SK-N-SH (cell line): ENCODE data around the gene PRKD2. TPM values are rescaled to one million over a fixed set of nuclear protein-coding genes. Genes with fewer than 3 reads are reported as not detected.

Experiments
- CTCF ChIA-PET: fragments of 300-600, 350-600 bp; formaldehyde crosslinking; extraction: SDS; loops from one replicate; lab custom pipeline; 2021; lab: Yijun Ruan, JAX
- POLR2A ChIA-PET: fragments of 350-600 bp; sonication (Branson Sonifier 250); formaldehyde crosslinking; extraction: SDS; loops from one replicate; lab custom pipeline; 2020; ENCODE audit warnings: antibody characterized with exemption, inconsistent platforms; lab: Yijun Ruan, JAX
- DNase-seq: peaks from one replicate; pipeline ENCODE4 v3.0.0; 2012
- H2AFZ ChIP-seq: fragments of 200-600 bp; sonication (generic); 2 replicates; pipeline ENCODE4 v1.8.1; 2016; ENCODE audit warnings: antibody characterized with exemption, mild to moderate bottlenecking, low read depth
- H3F3A ChIP-seq: fragments of 200-600 bp; sonication (generic); replicated peaks from 2 replicates; pipeline ENCODE3; 2016; ENCODE audit warnings: antibody characterized with exemption, mild to moderate bottlenecking; ENCODE audit not compliant: insufficient read depth
- H3K27ac ChIP-seq, 2 experiments: fragments of 200-500 bp in 1 of 2; fragments of 200-600 bp in 1 of 2; sonication (Bioruptor generic) in 1 of 2; sonication (generic), shearing (Covaris generic) in 1 of 2; 2 replicates each; pipeline versions ENCODE4 v1.5.1 to v1.6.1; 2014 to 2016; ENCODE audit warnings: low read depth in 2 of 2, inconsistent platforms in 1 of 2, low read length in 1 of 2, mild to moderate bottlenecking in 1 of 2, mixed read lengths in 1 of 2
- H3K27me3 ChIP-seq: fragments of 200-600 bp; sonication (generic), shearing (Covaris generic); 2 replicates; pipeline ENCODE4 v1.6.1; 2016; ENCODE audit warnings: mixed run types; ENCODE audit not compliant: insufficient read depth
- H3K36me3 ChIP-seq, 2 experiments: fragments of 200-500 bp in 1 of 2; fragments of 200-600 bp in 1 of 2; sonication (Bioruptor generic) in 1 of 2; sonication (generic) in 1 of 2; replicated peaks in 1 of 2; 2 replicates each; pipeline versions ENCODE3 to v1.5.1; 2014 to 2016; ENCODE audit warnings: low read length in 1 of 2, mild to moderate bottlenecking in 1 of 2; ENCODE audit not compliant: insufficient read depth in 2 of 2, control insufficient read depth in 1 of 2
- H3K4me1 ChIP-seq, 2 experiments: fragments of 200-500 bp in 1 of 2; fragments of 200-600 bp in 1 of 2; sonication (Bioruptor generic) in 1 of 2; sonication (generic), shearing (Covaris generic) in 1 of 2; 2 replicates each; pipeline versions ENCODE4 v1.5.1 to v1.6.1; 2014 to 2016; ENCODE audit warnings: low read depth in 1 of 2, low read length in 1 of 2, mixed run types in 1 of 2; ENCODE audit not compliant: insufficient read depth in 2 of 2, control insufficient read depth in 1 of 2
- H3K4me2 ChIP-seq: fragments of 200-600 bp; sonication (generic), shearing (Covaris generic); 2 replicates; pipeline ENCODE4 v1.6.1; 2017; ENCODE audit warnings: mixed run types
- H3K4me3 ChIP-seq, 2 experiments: fragments of 200-500 bp in 1 of 2; fragments of 200-600 bp in 1 of 2; sonication (Bioruptor generic) in 1 of 2; sonication (generic), shearing (Covaris generic) in 1 of 2; 2 replicates each; pipeline versions ENCODE4 v1.5.1 to v1.8.1; 2014 to 2016; ENCODE audit warnings: low read depth in 2 of 2, inconsistent platforms in 1 of 2, low read length in 1 of 2, mild to moderate bottlenecking in 1 of 2, mixed read lengths in 1 of 2, moderate library complexity in 1 of 2
- H3K79me2 ChIP-seq: fragments of 200-600 bp; sonication (generic); 2 replicates; pipeline ENCODE4 v1.8.1; 2017; ENCODE audit warnings: mild to moderate bottlenecking; ENCODE audit not compliant: insufficient read depth
- H3K9ac ChIP-seq: fragments of 200-600 bp; sonication (generic); 2 replicates; pipeline ENCODE4 v1.6.1; 2017; ENCODE audit warnings: mixed run types
- H3K9me2 ChIP-seq: fragments of 200-600 bp; sonication (generic); 2 replicates; pipeline ENCODE4 v1.6.1; 2017; ENCODE audit warnings: mixed run types
- H3K9me3 ChIP-seq: fragments of 200-600 bp; sonication (generic); 2 replicates; pipeline ENCODE4 v1.6.1; 2017; ENCODE audit warnings: mixed run types, mild to moderate bottlenecking, moderate library complexity
- H4K20me1 ChIP-seq: fragments of 200-600 bp; sonication (generic); 2 replicates; pipeline ENCODE4 v1.6.1; 2017; ENCODE audit warnings: mild to moderate bottlenecking, mixed run types; ENCODE audit not compliant: insufficient read depth
- CHD2 ChIP-seq: fragments of 150-350 bp; IDR thresholded peaks from 2 replicates; pipeline ENCODE4 v1.6.1; 2018; ENCODE audit warnings: low read length; ENCODE audit not compliant: partially characterized antibody
- ELF1 ChIP-seq: IDR thresholded peaks from 2 replicates; pipeline ENCODE4 v1.4.0; 2012
- EZH2phosphoT487 ChIP-seq: fragments of 200-600 bp; sonication (generic); IDR thresholded peaks from 2 replicates; pipeline ENCODE4 v1.6.1; 2017; ENCODE audit warnings: low read depth, mixed run types, mild to moderate bottlenecking, antibody characterized with exemption, moderate library complexity, borderline replicate concordance
- FOXJ3 ChIP-seq: sonication (generic); formaldehyde crosslinking; IDR thresholded peaks from 2 replicates; pipeline ENCODE4 v1.5.1; 2020; ENCODE audit warnings: mild to moderate bottlenecking, missing genetic modification reagents
- MXI1 ChIP-seq: IDR thresholded peaks from 2 replicates; pipeline ENCODE4 v1.6.1; 2012; ENCODE audit warnings: mild to moderate bottlenecking, low read depth, low read length, improper control_type of control experiment
- NRF1 ChIP-seq: IDR thresholded peaks from 2 replicates; pipeline ENCODE4 v1.6.1; 2012; ENCODE audit warnings: low read depth, mild to moderate bottlenecking, low read length
- POLR2AphosphoS5 ChIP-seq: IDR thresholded peaks from 2 replicates; pipeline ENCODE4 v1.6.1; 2012; ENCODE audit warnings: low read depth, low read length
- RCOR1 ChIP-seq: fragments of 150-350 bp; IDR thresholded peaks from 2 replicates; pipeline ENCODE4 v1.6.1; 2017; ENCODE audit warnings: antibody characterized with exemption, low read length
- RFX5 ChIP-seq: IDR thresholded peaks from 2 replicates; pipeline ENCODE4 v1.6.1; 2012; ENCODE audit warnings: mild to moderate bottlenecking, improper control_type of control experiment, low read length
- SMC3 ChIP-seq: IDR thresholded peaks from 2 replicates; pipeline ENCODE4 v1.6.1; 2012; ENCODE audit warnings: low read depth, low read length, improper control_type of control experiment
- WGBS: methylation state at CpG from one replicate; pipeline ENCODE4 v1.1.6; 2017; ENCODE audit warnings: low lambda C conversion rate; 5-methylcytosine and 5-hydroxymethylcytosine counted together
- polyA plus RNA-seq, 3 experiments: library from polyadenylated mRNA; depleted of rRNA; stranded (reverse); fragments of >200 nt; gene quantifications; 2 replicates each; pipeline ENCODE4 v1.2.3, GENCODE V29; 2012
- TF ChIP-seq, protein P1 (sequence below): IDR thresholded peaks from 2 replicates; pipeline ENCODE4 v1.4.0; 2012; ENCODE audit warnings: low read depth
- TF ChIP-seq, protein P2 (sequence below): fragments of 150-350 bp; IDR thresholded peaks from 2 replicates; pipeline ENCODE4 v1.6.1; 2016; ENCODE audit warnings: mild to moderate bottlenecking, low read depth, low read length
- TF ChIP-seq, protein P3 (sequence below): IDR thresholded peaks from 2 replicates; pipeline ENCODE4 v1.4.0; 2012; ENCODE audit warnings: low read depth, borderline replicate concordance

The PRKD2 gene
- polyA plus RNA-seq, 1 of the 3 experiments (the other 2 are of a cell fraction), result 21.4 TPM

DNA sequence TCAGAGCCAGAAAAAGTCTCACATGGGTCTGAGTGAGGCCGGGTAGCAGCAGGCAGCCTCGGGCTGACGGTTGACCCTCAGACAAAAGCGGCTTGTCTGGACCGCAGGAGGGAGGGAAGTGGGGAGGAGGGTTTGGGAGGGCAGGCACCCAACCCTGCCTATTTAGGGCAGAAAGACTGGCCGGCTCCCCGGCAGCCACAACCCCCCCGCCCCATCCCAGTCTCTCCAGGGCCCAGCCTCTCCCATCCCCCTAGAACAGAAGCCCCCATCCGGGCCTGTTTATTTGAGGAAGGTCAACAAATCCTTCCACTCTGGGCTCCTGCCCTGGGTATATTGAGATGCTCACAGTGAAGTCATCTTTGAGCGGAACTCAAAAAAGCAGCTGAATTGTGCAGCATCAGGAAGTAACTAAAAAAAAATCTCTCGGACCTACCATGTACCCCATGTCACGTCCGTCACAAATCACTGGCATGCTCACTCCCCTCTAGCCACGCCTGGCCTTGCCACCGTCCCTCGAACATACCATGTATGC is 62.2 kb downstream of the PRKD2 start:
- Histone ChIP-seq H3K4me1 (peaks cover 0 to 8% of the 10 kb centered on the region in 2 experiments; a peak in 1 of 4 replicates), H3K27me3 (no peaks in the 10 kb centered on the region), H3K4me2 (no peak overlapping the region), H3F3A (no peaks in the 10 kb centered on the region), H2AFZ (no peak overlapping the region), H3K36me3 (peaks cover 0 to 6% of the 10 kb centered on the region in 2 experiments), H3K79me2 (no peaks in the 10 kb centered on the region; the same call in 1 of the 2 replicates), H3K9ac (no peak overlapping the region), H3K9me2 (no peaks in the 10 kb centered on the region), H3K9me3 (no peaks in the 10 kb centered on the region), H3K27ac (no peak overlapping the region; a peak in 1 of 4 replicates), H3K4me3 (no peak overlapping the region), H4K20me1 (peaks cover 5% of the 10 kb centered on the region; the same call in 1 of the 2 replicates)
- POLR2A ChIA-PET, result no interaction called here
- 84% methylated on average over 13 of the region's 16 CpGs for WGBS
- CTCF ChIA-PET, result interaction anchor here (1.1 kb wide), 1 partner anchor 626 kb away, joined by 4 read pairs; no protein-coding TSS in a partner anchor
- no peak for DNase-seq
- TF ChIP-seq NRF1, result no peak
- TF ChIP-seq, protein P1, sequence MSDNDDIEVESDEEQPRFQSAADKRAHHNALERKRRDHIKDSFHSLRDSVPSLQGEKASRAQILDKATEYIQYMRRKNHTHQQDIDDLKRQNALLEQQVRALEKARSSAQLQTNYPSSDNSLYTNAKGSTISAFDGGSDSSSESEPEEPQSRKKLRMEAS, result no peak
- TF ChIP-seq CHD2, result no peak
- no peak for TF ChIP-seq EZH2phosphoT487
- TF ChIP-seq RCOR1, result no peak
- no peak for TF ChIP-seq POLR2AphosphoS5
- TF ChIP-seq SMC3, result no peak
- no peak for TF ChIP-seq RFX5
- no peak for TF ChIP-seq MXI1
- no peak for TF ChIP-seq ELF1
- TF ChIP-seq, protein P2, sequence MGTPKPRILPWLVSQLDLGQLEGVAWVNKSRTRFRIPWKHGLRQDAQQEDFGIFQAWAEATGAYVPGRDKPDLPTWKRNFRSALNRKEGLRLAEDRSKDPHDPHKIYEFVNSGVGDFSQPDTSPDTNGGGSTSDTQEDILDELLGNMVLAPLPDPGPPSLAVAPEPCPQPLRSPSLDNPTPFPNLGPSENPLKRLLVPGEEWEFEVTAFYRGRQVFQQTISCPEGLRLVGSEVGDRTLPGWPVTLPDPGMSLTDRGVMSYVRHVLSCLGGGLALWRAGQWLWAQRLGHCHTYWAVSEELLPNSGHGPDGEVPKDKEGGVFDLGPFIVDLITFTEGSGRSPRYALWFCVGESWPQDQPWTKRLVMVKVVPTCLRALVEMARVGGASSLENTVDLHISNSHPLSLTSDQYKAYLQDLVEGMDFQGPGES, result no peak
- TF ChIP-seq, all 33 proteins: peak for 0

DNA sequence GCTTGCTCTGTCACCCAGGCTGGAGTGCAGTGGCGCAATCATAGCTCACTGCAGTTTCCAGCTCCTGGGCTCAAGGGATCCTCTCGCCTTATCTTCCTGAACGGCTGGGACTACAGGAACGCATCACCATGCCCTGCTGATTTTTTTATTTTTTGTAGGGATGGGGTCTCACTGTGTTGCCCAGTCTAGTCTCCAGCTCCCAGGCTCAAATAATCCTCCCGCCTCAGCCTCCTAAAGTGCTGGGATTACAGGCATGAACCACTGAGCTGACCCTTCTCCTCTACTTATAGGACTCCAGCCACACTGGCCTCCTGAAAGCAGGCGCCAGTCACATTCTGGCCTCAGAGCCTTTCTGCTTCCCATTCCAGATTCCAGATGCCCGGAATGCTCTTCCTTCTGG is 66.5 kb downstream of the PRKD2 start:
- CTCF ChIA-PET, result no interaction called here
- no peak for TF ChIP-seq FOXJ3 (CRISPR knock-in tag)
- TF ChIP-seq, protein P3, sequence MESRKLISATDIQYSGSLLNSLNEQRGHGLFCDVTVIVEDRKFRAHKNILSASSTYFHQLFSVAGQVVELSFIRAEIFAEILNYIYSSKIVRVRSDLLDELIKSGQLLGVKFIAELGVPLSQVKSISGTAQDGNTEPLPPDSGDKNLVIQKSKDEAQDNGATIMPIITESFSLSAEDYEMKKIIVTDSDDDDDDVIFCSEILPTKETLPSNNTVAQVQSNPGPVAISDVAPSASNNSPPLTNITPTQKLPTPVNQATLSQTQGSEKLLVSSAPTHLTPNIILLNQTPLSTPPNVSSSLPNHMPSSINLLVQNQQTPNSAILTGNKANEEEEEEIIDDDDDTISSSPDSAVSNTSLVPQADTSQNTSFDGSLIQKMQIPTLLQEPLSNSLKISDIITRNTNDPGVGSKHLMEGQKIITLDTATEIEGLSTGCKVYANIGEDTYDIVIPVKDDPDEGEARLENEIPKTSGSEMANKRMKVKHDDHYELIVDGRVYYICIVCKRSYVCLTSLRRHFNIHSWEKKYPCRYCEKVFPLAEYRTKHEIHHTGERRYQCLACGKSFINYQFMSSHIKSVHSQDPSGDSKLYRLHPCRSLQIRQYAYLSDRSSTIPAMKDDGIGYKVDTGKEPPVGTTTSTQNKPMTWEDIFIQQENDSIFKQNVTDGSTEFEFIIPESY, result no peak

More for the DNA sequence above, 66.5 kb downstream of the PRKD2 start:
- DNase-seq, result no peak
- Histone ChIP-seq H4K20me1 (no peaks in the 10 kb centered on the region), H2AFZ (no peak overlapping the region), H3K9ac (no peak overlapping the region), H3K36me3 (peaks cover 5 to 8% of the 10 kb centered on the region in 2 experiments), H3K9me3 (no peaks in the 10 kb centered on the region), H3F3A (no peaks in the 10 kb centered on the region), H3K4me2 (no peak overlapping the region), H3K27ac (no peak overlapping the region), H3K4me3 (no peak overlapping the region), H3K79me2 (no peaks in the 10 kb centered on the region), H3K9me2 (no peaks in the 10 kb centered on the region), H3K4me1 (no peaks in the 10 kb centered on the region; a peak in 1 of 4 replicates), H3K27me3 (no peaks in the 10 kb centered on the region)
- POLR2A ChIA-PET, result interaction anchor here (0.8 kb wide), 1 partner anchor 10 kb away, joined by 4 read pairs; no protein-coding TSS in a partner anchor
- 94% methylated on average over 7 of the region's 7 CpGs for WGBS
